Fibroblast of skin of scalp (primary cell): ENCODE measurements around the gene NPC1L1.

Experiments
- DNase-seq: peaks from one replicate; pipeline ENCODE4 v3.0.0-alpha.2; 2013

The NPC1L1 gene

GRCh38 chr7:44471850-44472249, 69.3 kb downstream of the NPC1L1 start:
- no peak for DNase-seq

- DNase-seq = no peak
Measured at GRCh38 chr7:44471436-44471835, 69.7 kb downstream of the NPC1L1 start.

GRCh38 chr7:44470628-44471245, 70.4 kb downstream of the NPC1L1 start:
- no peak for DNase-seq

GRCh38 chr7:44470135-44470479, 71.0 kb downstream of the NPC1L1 start:
- peak; percentile 11 for DNase-seq

- peak; percentile 13 for DNase-seq
Measured at GRCh38 chr7:44469461-44470134, 71.5 kb downstream of the NPC1L1 start.

- DNase-seq = no peak
Measured at GRCh38 chr7:44467217-44467548, 73.9 kb downstream of the NPC1L1 start.

GRCh38 chr7:44466300-44467216, 74.6 kb downstream of the NPC1L1 start:
- peak; percentile 56 for DNase-seq

GRCh38 chr7:44465490-44465889, 75.6 kb downstream of the NPC1L1 start:
- DNase-seq = no peak

- DNase-seq = no peak
Measured at GRCh38 chr7:44463169-44463808, 77.8 kb downstream of the NPC1L1 start.
